ENCODE data around the gene CIP2A.
A peak's percentile ranks its signal among the peaks of the same experiment; 100 is the strongest.

Gene CIP2A

GRCh38 chr3:108599677-108600409, 10.6 kb upstream of the CIP2A start:
- Histone ChIP-seq H3K4me1 (ENCODE audit: control insufficient read depth, insufficient read depth, low read length) (no peaks in the 10 kb centered on the region), H3K9ac (ENCODE audit: low read length) (no peak overlapping the region), H3K4me3 (ENCODE audit: low read length) (no peak overlapping the region), H3K36me3 (ENCODE audit: control insufficient read depth, insufficient read depth, low read length) (no peaks in the 10 kb centered on the region), H3K27me3 (ENCODE audit: control insufficient read depth, insufficient read depth, low read length) (no peaks in the 10 kb centered on the region), H3K27ac (ENCODE audit: low read depth, low read length) (no peak overlapping the region)

GRCh38 chr3:108598375-108598774, 9.1 kb upstream of the CIP2A start:
- Histone ChIP-seq H3K9ac (ENCODE audit: low read length) (no peak overlapping the region), H3K27ac (ENCODE audit: low read depth, low read length) (no peak overlapping the region), H3K4me1 (ENCODE audit: control insufficient read depth, insufficient read depth, low read length) (no peaks in the 10 kb centered on the region), H3K27me3 (ENCODE audit: control insufficient read depth, insufficient read depth, low read length) (no peaks in the 10 kb centered on the region), H3K4me3 (ENCODE audit: low read length) (no peak overlapping the region), H3K36me3 (ENCODE audit: control insufficient read depth, insufficient read depth, low read length) (no peaks in the 10 kb centered on the region)

GRCh38 chr3:108595321-108595720, 6.1 kb upstream of the CIP2A start:
- Histone ChIP-seq H3K4me3 (ENCODE audit: low read length) (no peak overlapping the region), H3K4me1 (ENCODE audit: control insufficient read depth, insufficient read depth, low read length) (peaks cover 4% of the 10 kb centered on the region), H3K27ac (ENCODE audit: low read depth, low read length) (no peak overlapping the region), H3K9ac (ENCODE audit: low read length) (no peak overlapping the region), H3K36me3 (ENCODE audit: control insufficient read depth, insufficient read depth, low read length) (no peaks in the 10 kb centered on the region), H3K27me3 (ENCODE audit: control insufficient read depth, insufficient read depth, low read length) (no peaks in the 10 kb centered on the region)

- no peaks in the 10 kb centered on the region for H3K36me3 ChIP-seq (ENCODE audit: control insufficient read depth, insufficient read depth, low read length)
- H3K4me1 ChIP-seq (ENCODE audit: control insufficient read depth, insufficient read depth, low read length): peaks cover 9% of the 10 kb centered on the region
- H3K9ac ChIP-seq (ENCODE audit: low read length): no peak overlapping the region
- H3K27ac ChIP-seq (ENCODE audit: low read depth, low read length): no peak overlapping the region
- peak overlapping the region; percentile 97 for H3K4me3 ChIP-seq (ENCODE audit: low read length)
- no peaks in the 10 kb centered on the region for H3K27me3 ChIP-seq (ENCODE audit: control insufficient read depth, insufficient read depth, low read length)
Measured at GRCh38 chr3:108590460-108590859, 1.2 kb upstream of the CIP2A start.

GRCh38 chr3:108589998-108590323, 723 bp upstream of the CIP2A start:
- Histone ChIP-seq H3K4me3 (ENCODE audit: low read length) (peak overlapping the region; percentile 97), H3K9ac (ENCODE audit: low read length) (peak overlapping the region; percentile 94), H3K4me1 (ENCODE audit: control insufficient read depth, insufficient read depth, low read length) (peaks cover 9% of the 10 kb centered on the region), H3K36me3 (ENCODE audit: control insufficient read depth, insufficient read depth, low read length) (no peaks in the 10 kb centered on the region), H3K27me3 (ENCODE audit: control insufficient read depth, insufficient read depth, low read length) (no peaks in the 10 kb centered on the region), H3K27ac (ENCODE audit: low read depth, low read length) (peak overlapping the region; percentile 96)

- H3K9ac ChIP-seq (ENCODE audit: low read length): peak overlapping the region; percentile 94
- H3K27ac ChIP-seq (ENCODE audit: low read depth, low read length): peak overlapping the region; percentile 96
- H3K4me1 ChIP-seq (ENCODE audit: control insufficient read depth, insufficient read depth, low read length): peaks cover 9% of the 10 kb centered on the region
- H3K27me3 ChIP-seq (ENCODE audit: control insufficient read depth, insufficient read depth, low read length): no peaks in the 10 kb centered on the region
- H3K36me3 ChIP-seq (ENCODE audit: control insufficient read depth, insufficient read depth, low read length): no peaks in the 10 kb centered on the region
- peak overlapping the region; percentile 97 for H3K4me3 ChIP-seq (ENCODE audit: low read length)
Measured at GRCh38 chr3:108588601-108589000, 637 bp downstream of the CIP2A start.

GRCh38 chr3:108578064-108578463, 11.2 kb downstream of the CIP2A start:
- H3K36me3 ChIP-seq (ENCODE audit: control insufficient read depth, insufficient read depth, low read length): no peaks in the 10 kb centered on the region
- H3K4me1 ChIP-seq (ENCODE audit: control insufficient read depth, insufficient read depth, low read length): no peaks in the 10 kb centered on the region
- H3K4me3 ChIP-seq (ENCODE audit: low read length): no peak overlapping the region
- no peaks in the 10 kb centered on the region for H3K27me3 ChIP-seq (ENCODE audit: control insufficient read depth, insufficient read depth, low read length)
- H3K9ac ChIP-seq (ENCODE audit: low read length): no peak overlapping the region
- H3K27ac ChIP-seq (ENCODE audit: low read depth, low read length): no peak overlapping the region

- Histone ChIP-seq H3K4me3 (ENCODE audit: low read length) (no peak overlapping the region), H3K27ac (ENCODE audit: low read depth, low read length) (no peak overlapping the region), H3K27me3 (ENCODE audit: control insufficient read depth, insufficient read depth, low read length) (no peaks in the 10 kb centered on the region), H3K9ac (ENCODE audit: low read length) (no peak overlapping the region), H3K36me3 (ENCODE audit: control insufficient read depth, insufficient read depth, low read length) (no peaks in the 10 kb centered on the region), H3K4me1 (ENCODE audit: control insufficient read depth, insufficient read depth, low read length) (no peaks in the 10 kb centered on the region)
Measured at GRCh38 chr3:108569336-108569735, 19.9 kb downstream of the CIP2A start.

GRCh38 chr3:108566599-108566998, 22.6 kb downstream of the CIP2A start:
- Histone ChIP-seq H3K9ac (ENCODE audit: low read length) (no peak overlapping the region), H3K4me3 (ENCODE audit: low read length) (no peak overlapping the region), H3K27ac (ENCODE audit: low read depth, low read length) (no peak overlapping the region), H3K27me3 (ENCODE audit: control insufficient read depth, insufficient read depth, low read length) (no peaks in the 10 kb centered on the region), H3K36me3 (ENCODE audit: control insufficient read depth, insufficient read depth, low read length) (no peaks in the 10 kb centered on the region), H3K4me1 (ENCODE audit: control insufficient read depth, insufficient read depth, low read length) (no peaks in the 10 kb centered on the region)

GRCh38 chr3:108565506-108565905, 23.7 kb downstream of the CIP2A start:
- Histone ChIP-seq H3K27ac (ENCODE audit: low read depth, low read length) (no peak overlapping the region), H3K9ac (ENCODE audit: low read length) (no peak overlapping the region), H3K36me3 (ENCODE audit: control insufficient read depth, insufficient read depth, low read length) (no peaks in the 10 kb centered on the region), H3K4me3 (ENCODE audit: low read length) (no peak overlapping the region), H3K4me1 (ENCODE audit: control insufficient read depth, insufficient read depth, low read length) (no peaks in the 10 kb centered on the region), H3K27me3 (ENCODE audit: control insufficient read depth, insufficient read depth, low read length) (no peaks in the 10 kb centered on the region)

GRCh38 chr3:108564564-108564963, 24.7 kb downstream of the CIP2A start:
- no peaks in the 10 kb centered on the region for H3K27me3 ChIP-seq (ENCODE audit: control insufficient read depth, insufficient read depth, low read length)

GRCh38 chr3:108562565-108562964, 26.7 kb downstream of the CIP2A start:
- H3K36me3 ChIP-seq (ENCODE audit: control insufficient read depth, insufficient read depth, low read length): no peaks in the 10 kb centered on the region
- no peak overlapping the region for H3K9ac ChIP-seq (ENCODE audit: low read length)
- no peak overlapping the region for H3K27ac ChIP-seq (ENCODE audit: low read depth, low read length)
- H3K4me1 ChIP-seq (ENCODE audit: control insufficient read depth, insufficient read depth, low read length): no peaks in the 10 kb centered on the region
- H3K27me3 ChIP-seq (ENCODE audit: control insufficient read depth, insufficient read depth, low read length): no peaks in the 10 kb centered on the region
- no peak overlapping the region for H3K4me3 ChIP-seq (ENCODE audit: low read length)

More at GRCh38 chr3:108564564-108564963, 24.7 kb downstream of the CIP2A start:
- H3K27ac ChIP-seq (ENCODE audit: low read depth, low read length): no peak overlapping the region
- H3K36me3 ChIP-seq (ENCODE audit: control insufficient read depth, insufficient read depth, low read length): no peaks in the 10 kb centered on the region
- no peak overlapping the region for H3K4me3 ChIP-seq (ENCODE audit: low read length)
- H3K4me1 ChIP-seq (ENCODE audit: control insufficient read depth, insufficient read depth, low read length): no peaks in the 10 kb centered on the region
- no peak overlapping the region for H3K9ac ChIP-seq (ENCODE audit: low read length)

- H3K27me3 ChIP-seq (ENCODE audit: control insufficient read depth, insufficient read depth, low read length): no peaks in the 10 kb centered on the region
- no peak overlapping the region for H3K4me3 ChIP-seq (ENCODE audit: low read length)
- no peaks in the 10 kb centered on the region for H3K36me3 ChIP-seq (ENCODE audit: control insufficient read depth, insufficient read depth, low read length)
- no peak overlapping the region for H3K9ac ChIP-seq (ENCODE audit: low read length)
- H3K4me1 ChIP-seq (ENCODE audit: control insufficient read depth, insufficient read depth, low read length): no peaks in the 10 kb centered on the region
- no peak overlapping the region for H3K27ac ChIP-seq (ENCODE audit: low read depth, low read length)
Measured at GRCh38 chr3:108555966-108556581, 33.2 kb downstream of the CIP2A start.
